GM19467 (cell line): ENCODE measurements around the gene DRC1.
"Not testable (repeated sequence)": the region's sequence is repeated elsewhere in the genome, so short reads cannot be mapped to it uniquely, and the experiment has no call there.

ENCODE experiments used
- ATAC-seq: cut with Tn5 transposase; IDR thresholded peaks from one replicate; pipeline ENCODE4 v1.9.1; 2021; ENCODE audit warnings: mild to moderate bottlenecking, moderate library complexity; ENCODE audit not compliant: unreplicated experiment

DRC1 gene

DNA sequence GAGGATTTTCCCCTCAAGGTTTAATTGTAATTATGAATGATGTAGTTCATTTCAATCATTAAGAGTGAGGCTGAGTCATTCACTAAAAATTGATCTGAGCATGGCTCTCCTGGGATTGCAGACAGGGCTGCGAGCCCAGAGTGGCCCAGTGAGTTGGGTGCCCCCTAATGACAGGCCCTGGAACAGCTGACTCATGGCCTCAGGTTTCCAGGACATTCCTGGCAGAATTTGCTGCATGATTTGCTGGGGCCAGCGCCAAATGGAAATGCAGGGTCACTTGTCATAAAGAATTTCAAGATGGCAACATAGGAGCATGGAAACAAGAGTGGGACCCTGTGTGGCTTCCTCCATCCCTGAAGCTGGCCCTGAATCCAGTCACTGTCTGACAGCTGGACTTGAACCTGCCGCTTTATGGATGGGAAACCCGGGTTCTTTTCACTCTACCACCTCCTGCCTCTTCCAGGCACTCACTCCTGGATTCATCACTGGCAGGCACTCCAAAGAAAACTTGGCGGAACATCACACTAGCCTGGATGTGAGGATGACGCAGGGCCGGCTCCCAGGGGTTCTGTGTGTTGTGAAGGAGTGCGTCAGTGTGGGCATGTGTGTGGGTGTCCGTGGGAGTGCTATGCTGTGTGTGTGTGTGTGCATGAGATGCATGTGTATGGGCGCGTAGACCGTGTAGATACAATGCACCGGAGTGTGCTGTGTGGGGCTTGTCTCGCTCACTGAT is 61.0 kb downstream of the DRC1 start:
- no peak for ATAC-seq

DNA sequence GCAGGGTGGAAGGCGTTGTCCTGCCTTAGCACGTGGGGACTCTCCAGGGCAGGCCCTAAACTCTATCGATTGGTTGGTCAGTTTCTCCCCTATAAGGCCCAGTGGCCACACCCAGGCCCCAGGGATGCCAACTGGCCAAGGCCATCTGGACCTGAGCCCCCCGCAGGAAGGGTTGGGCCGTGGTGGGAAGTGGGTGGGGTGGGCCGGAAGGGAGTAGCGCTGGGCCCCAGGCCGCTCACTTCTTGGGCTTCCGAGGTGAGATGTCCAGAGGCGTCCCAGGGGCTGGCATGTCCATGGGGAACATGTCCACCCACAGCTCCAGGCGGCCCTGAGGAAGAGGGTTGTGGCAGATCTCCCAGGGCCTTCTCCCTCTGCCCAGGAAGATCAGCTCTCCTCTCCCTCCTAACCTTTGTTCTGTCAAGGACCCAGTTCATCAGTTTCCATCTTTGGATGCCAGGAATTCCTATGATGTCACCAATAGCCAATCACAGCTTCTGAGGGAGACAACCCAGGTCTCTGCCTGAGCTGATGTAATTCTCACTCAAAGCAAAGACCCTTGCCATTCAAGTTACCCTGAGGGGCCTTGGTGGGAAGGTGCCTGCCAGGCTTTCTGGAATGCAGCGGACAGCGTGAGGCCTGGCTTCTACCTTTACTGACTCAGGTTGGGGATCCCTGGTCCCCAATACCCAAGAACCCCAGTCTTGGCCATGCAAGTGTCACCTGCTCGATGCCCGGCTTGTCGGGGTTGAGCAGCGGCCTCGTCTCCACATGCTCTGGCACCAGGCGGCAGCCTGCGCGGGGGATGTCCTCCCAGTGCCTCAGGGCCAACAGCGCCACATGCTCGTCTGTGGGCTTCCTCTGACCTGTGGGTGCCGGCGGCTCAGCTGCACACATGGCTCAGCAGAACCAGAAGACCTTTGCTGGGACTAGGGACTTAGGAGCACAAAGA is 61.8 kb downstream of the DRC1 start:
- ATAC-seq: no peak

DNA sequence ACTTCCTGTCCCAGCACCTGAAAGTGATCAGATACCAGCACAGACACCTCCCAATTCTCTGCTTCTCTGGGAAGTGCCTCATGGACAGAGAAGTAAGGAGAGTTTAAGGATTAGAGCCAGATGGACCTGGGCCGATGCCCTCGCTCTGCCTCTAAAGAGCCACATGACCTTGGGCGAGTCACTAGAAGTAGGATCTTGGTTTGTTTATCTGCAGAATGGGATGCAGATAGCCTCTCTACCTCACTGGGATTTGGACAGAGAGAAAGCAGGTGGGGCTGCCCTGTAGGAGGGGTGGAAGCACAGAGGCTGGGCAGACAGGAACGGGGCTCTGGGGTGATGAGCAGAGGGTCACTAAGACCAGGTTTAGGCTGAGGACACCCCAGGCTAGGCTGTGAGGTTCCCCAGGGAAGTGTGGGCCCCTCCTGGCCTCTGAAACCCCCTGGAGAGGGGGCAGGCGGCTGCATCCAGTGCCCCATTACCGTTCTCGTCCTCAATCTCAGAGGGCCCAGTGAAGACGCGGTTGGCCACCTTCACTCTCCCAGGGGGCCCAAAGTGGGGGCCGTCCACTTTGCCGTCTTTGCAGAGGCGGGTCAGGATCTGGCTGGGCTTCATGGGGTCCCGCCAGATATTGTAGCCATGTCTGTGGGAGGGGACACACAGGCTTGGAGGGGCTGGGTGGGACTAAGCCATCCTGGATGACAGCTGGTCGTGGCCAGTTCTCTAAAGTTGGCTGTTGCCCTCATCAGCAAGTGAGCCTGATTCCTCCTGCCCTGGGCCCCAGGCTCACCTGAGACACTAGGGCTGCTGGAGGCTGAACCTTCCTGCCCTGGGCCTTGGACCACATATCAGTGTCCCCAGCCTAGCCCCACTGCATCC is 62.9 kb downstream of the DRC1 start:
- ATAC-seq: no peak

DNA sequence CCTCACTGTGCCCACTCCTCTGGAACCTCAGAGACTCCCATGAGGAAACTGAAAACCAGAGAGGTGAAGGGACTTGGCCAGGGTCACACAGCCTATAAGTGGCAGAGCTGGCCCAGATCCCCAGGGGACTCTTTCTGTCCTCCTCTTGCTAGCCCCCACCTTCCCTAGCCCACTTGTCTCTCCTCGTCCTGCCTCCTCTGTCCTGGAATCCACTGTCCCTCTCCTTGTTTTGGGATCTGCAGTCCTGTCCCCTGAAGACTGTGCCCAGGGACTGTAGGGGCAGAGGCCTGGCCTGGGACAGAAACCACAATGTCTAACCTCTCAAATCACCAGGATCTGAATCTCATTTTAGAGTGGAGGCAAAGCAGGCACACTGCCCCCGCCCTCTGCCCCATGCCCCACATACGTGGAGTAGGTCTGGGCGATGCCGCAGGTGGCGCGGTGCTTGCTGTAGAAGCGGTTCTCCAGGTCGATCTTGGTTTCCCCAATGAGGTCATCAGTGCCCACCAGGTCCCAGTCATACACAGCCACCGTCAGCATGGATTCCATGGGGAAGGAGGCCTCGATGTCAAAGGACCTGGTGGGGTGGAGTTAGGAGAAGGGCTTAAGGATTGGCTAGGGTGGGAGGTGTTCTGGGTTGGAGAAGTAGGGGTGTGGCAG is 63.7 kb downstream of the DRC1 start:
- no peak for ATAC-seq

DNA sequence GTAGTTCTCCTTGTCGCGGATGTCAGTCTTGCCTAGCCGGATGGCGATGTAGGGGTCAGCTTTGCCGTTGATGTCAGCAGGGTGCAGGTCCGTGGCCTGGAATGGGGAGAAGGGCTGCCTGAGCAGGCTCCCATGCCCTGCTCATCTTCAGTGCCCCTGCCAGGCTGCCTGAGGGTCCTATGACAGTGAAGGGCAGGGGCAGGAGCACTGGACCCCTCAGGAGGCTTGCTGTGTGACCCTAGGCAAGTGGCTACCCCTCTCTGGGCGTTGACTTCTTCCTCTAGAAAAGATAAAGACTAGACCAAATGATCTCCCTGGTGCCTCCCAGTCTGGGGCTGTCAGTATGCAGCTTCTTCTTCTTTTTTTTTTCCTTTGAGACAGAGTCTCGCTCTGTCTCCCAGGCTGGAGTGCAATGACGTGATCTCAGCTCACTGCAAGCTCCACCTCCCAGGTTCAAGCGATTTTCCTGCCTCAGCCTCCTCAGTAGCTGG is 64.3 kb downstream of the DRC1 start:
- no peak for ATAC-seq

DNA sequence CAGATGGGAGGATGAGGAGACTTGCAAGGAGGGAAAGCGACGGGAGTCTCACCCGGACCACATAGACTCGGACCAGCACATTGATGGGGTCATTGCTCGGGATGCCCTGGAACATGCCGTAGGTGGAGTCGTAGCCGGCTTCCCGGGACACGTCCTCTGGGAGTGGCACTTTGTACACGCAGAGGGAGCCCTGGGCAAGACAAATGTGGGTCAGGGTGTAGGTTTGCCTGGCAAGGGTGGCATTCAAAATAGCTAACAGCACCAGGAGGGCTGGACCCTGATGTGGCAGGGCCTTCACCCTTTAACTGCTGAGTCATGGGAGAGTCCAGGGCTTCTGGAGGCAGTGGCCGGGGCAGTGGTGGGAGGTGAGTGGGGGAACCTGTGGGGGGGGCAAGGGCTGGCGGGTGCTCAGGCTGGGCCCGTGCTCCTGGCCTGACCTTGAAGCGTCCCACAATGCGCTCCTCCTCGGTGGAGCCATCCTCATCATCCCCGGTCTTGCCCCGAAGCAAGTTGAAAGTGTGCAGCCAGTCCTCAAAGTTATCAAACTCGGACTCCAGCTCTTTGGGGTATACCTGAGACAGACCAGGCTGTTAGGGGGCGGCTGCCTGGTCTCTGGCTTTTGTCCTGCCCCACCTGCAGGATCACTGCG is 65.1 kb downstream of the DRC1 start:
- no peak for ATAC-seq

DNA sequence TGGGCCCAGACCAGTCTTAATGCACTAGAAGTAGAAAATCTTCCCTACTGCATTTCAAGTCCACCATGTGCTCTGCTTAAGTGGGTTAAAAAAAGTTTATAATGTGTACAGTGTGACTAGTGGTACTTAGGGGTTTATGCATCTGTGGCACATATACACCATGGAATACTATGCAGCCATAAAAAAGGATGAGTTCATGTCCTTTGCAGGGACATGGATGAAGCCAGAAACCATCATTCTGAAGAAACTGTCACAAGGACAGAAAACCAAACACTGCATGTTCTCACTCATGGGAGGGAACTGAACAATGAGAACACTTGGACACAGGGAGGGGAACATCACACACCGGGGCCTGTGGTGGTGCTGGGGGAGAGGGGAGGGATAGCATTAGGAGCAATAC is 66.8 kb downstream of the DRC1 start:
- ATAC-seq: not testable (repeated sequence)

DNA sequence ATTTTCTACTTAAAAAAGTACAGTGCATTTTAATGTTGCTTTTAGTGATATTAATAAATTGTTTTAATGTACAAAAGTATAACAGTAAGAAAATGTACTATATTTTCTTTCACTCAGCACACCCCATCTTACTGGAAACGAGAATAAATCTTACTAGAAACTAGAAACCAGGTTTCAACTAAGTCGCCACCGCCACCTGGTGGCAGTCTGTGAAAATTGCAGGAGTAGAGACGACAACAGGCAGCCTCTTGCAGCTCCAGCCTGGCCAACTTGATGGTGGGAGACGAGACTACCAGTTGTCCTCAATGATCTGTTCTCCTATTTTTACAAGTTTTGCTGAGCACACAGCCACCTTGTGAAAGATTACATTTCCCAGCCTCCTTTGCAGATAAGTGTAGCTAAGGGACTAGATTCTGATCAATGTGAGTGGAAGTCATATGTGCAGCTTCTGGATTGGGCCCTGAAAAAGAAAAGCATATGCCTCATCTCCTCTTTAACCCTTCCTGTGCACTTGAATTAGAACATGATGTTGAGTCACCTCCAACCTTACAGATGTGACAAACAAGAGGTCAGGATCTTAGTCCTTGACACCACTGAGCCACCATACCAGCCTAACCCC is 67.5 kb downstream of the DRC1 start:
- no peak for ATAC-seq

DNA sequence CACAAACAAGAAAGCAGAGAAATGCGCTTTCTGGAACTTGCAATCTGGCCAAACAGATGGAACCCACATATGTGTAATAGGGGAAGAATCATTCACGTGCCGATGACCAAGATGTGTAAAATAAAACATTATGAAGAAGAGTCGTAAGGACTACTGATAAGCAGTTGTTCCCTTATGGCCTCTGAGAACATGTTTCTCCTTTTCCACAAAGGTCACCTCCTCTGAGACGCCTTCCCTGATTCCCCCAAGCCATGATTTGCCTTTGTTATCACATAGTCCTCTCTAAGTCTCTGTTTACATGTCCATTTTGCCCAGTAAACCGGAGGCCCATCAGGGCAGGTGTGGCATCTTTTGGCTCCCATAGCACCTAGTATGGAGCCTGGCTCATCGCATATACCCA is 68.2 kb downstream of the DRC1 start:
- no peak for ATAC-seq

DNA sequence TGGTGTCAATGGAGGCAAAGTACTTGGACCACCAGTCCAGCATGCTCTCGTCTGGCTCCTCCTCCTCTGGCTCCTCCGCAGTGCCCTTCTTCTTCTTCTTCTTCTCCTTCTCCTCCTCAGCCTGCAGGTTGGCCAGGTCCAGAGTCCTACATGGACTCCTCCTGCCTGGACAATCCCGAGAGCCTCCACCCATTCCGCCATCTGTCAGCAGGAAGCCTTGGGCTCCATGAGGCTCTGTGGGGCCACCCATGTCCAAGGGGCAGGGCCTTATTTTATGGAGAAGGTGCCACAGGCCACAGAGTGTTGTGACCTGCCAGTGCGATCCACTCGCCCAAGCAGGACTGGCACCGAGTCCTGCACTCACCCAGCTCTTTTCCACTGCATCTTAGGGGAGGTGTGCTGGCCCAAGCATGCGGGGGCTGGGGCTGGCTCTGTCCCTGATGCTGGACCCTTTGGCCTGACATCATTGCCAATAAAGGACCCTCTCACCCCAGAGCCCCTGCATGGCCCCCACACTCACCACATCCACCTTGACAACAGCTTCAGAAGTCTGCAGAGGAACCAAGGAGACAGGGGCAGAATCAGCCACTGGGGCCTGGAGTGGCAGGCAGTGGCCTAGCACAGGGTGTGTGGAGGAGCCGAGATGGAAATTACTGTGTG is 69.0 kb downstream of the DRC1 start:
- ATAC-seq: no peak

DNA sequence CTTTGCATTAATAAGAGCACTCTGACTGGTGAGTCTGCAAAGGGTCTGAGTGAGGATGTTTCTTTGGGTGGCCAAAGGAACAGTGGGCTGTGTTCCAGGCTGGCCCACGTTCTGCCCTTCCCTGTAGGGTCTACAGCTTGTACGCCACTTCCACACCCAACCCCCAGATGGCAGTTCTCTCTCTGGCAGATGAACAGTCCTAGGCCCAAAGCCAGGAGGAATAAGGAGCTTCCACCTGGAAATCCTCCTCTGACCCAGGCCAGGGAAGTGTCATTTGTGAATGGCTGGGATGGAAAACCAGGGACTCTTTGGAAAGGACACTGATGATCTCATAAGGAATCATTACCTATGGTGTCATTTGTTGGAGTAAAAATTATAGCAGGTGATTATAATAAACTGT is 69.6 kb downstream of the DRC1 start:
- no peak for ATAC-seq

DNA sequence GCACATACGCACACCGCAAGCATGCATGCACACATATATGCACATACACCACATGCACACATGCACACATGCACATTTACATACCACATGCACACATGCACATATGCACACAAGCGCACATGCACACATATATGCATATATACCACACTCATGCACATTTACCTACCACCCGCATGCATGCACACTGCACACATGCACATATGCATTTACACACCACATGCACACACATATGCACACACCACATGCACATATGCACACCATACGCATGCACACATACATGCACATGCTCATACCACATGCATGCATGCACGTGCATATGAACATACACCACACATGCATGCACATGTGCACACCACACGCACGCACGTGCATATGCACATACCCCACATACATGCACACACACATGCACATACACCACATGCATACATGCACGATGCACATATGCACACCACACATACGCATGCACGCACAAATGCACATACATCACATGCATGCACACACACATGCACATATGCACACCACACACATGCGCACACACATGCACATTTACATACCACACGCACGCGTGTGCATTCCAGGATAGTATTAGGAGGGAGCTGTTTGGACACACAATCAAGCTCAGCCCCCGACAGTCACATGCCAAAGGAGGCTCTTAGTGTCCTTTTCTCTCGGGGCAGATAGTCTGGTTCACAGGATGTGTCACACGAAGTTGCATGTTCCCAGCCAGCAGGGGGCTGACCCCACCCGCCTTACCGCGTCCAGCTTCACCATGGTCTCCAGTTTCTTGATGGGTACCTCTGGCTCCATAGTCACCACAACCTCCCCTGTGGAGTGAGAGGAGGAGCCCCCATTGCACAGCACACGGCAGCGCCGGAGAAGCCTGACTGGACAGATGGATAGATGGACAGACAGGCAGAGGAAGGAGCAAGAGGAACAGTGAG is 70.3 kb downstream of the DRC1 start:
- no peak for ATAC-seq

DNA sequence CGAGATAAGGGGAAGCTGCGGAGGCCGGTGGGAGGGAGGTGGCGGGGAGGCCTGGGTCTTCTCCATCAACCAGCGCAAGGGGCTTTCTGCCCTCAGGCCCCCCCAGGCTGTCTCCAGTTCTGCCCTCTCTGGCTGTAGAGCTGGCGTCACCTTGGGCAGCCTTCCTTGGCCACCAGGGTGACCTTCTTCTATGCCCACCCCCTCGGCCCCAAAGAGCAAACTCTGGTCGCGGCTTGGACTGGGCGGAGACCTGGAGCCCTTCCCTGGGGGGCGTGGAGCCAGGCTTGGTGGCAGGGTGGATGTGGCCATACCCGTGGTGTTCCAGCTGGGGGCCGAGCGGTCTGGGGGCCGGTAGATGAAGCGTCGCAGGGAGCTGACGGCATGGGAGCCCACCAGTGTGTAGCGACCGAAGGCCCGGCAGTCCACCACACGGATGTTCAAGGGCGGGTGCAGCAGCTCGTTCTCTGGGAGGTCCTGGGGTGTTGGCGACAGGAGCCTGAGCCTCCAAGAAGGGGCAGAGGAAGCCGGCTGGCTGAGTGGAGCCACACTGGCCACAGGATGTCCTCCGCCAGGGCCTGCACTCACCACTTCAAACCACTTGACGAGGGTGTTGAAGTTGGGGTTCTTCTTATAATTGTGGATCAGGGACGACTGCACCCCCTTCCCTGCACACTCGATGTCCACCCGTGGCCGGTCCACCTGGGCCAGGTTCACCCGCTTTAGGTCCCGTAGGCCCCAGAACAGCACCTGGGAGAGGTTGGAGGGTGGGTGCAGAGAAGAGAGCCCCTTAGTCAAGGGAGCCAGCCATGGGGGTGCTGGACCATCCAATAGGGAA is 71.3 kb downstream of the DRC1 start:
- ATAC-seq: no peak

DNA sequence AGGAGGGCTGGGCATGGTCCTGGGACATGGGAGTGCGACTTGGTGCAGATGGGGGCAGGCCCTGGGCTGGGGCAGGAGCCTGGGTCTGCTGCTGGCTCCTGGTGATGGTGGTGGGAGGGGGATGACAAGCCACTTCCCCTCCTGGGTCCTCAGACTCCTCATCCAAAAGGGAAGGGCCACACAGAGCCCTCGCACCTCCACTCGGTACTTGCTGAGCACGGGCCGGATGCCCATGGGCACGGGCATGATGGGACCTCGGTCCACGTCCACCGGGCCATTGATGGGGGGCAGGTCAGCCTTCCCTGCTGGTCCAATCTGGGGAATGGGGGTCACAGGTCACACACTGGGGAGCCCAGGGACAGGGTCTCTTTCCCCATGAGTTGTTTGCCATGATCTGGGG is 72.1 kb downstream of the DRC1 start:
- no peak for ATAC-seq

DNA sequence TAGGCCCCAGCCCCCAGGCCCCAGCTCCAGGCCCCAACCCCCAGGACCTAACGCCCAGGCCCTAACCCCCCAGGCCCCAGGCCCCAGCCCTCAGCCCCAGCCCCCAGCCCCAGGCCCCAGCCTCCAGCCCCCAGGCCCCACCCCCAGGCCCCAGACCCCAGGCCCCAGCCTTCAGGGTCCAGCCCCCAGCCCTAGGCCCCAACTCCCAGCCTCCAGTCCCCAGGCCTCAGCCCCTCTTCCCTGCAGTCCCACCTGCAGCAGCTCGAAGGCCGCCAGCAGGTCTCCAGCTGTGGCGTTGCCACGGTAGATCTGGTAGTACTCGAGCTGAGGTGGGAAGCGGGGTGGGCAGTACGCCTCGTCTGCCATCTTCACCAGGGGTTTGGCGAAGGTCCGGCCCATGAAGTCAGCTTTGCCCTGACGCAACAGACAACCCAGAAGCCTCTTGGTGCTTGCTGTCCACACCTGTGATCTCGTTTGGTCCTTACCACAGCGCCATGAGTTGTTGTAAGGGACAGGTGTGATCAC is 72.6 kb downstream of the DRC1 start:
- no peak for ATAC-seq

DNA sequence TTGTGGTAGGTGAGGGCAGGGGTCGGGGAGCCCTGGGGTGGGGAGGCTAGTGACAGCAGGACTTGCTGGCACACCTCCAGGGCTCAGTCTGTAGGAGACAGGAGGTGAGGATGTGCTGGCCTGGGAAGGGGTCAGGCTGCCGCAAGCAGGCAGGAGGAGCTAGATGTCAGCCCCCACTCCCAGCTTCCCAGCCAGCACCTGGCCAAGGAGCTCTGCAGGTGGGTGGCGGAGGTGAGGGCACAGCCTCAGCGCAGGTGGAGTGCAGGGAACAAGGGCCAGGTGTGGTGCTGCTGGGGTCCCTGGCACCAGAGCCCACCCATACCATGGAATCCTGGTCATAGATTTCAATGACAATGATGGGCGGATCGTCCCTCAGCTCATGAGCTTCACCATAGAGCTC is 73.3 kb downstream of the DRC1 start:
- no peak for ATAC-seq
